Activated T-helper 1 cell treated with anti-CD3 and anti-CD28 coated beads, Interleukin-2, amount 50 U/mL, for 16 hours (primary cell): ENCODE data around the gene PPP2R2C.

Experiments
- DNase-seq, 2 donors: peaks; one replicate each; pipeline ENCODE4 v3.0.0-alpha.2; 2020; ENCODE audit warnings: low read depth in 1 of 2, low spot score in 1 of 2

Gene PPP2R2C

GRCh38 chr4:6291784-6292297 lies 180.6 kb downstream of the PPP2R2C start:
- DNase-seq, result no peak

GRCh38 chr4:6290769-6291547 lies 181.5 kb downstream of the PPP2R2C start:
- no peak for DNase-seq

GRCh38 chr4:6290256-6290655 lies 182.2 kb downstream of the PPP2R2C start:
- DNase-seq, result no peak

GRCh38 chr4:6288871-6289270 lies 183.5 kb downstream of the PPP2R2C start:
- no peak for DNase-seq

GRCh38 chr4:6288342-6288741 lies 184.1 kb downstream of the PPP2R2C start:
- no peak for DNase-seq

- no peak for DNase-seq
Observed at GRCh38 chr4:6287017-6287788, 185.2 kb downstream of the PPP2R2C start.

GRCh38 chr4:6283282-6283681 lies 189.1 kb downstream of the PPP2R2C start:
- DNase-seq, result no peak

- no peak for DNase-seq
Observed at GRCh38 chr4:6282314-6282771, 190.1 kb downstream of the PPP2R2C start.

- no peak for DNase-seq
Observed at GRCh38 chr4:6281436-6282313, 190.7 kb downstream of the PPP2R2C start.

- DNase-seq, result no peak
Observed at GRCh38 chr4:6280365-6280996, 191.9 kb downstream of the PPP2R2C start.

GRCh38 chr4:6279582-6280289 lies 192.7 kb downstream of the PPP2R2C start:
- no peak for DNase-seq

- DNase-seq, result no peak
Observed at GRCh38 chr4:6278801-6279197, 193.6 kb downstream of the PPP2R2C start.

GRCh38 chr4:6277935-6278800 lies 194.2 kb downstream of the PPP2R2C start:
- DNase-seq, result no peak

GRCh38 chr4:6277139-6277802 lies 195.1 kb downstream of the PPP2R2C start:
- no peak for DNase-seq

GRCh38 chr4:6275898-6276806 lies 196.3 kb downstream of the PPP2R2C start:
- no peak for DNase-seq

GRCh38 chr4:6275351-6275750 lies 197.1 kb downstream of the PPP2R2C start:
- no peak for DNase-seq

GRCh38 chr4:6273661-6273990 lies 198.8 kb downstream of the PPP2R2C start:
- no peak for DNase-seq
